Transverse colon (tissue), 4 donors: ENCODE results near the gene GALNT2.

Experiments used
- CTCF ChIP-seq, 5 experiments: fragments of 200-600 bp in 3 of 5; fragments of 450-650 bp in 2 of 5; sonication (generic) in 3 of 5; IDR thresholded peaks; 1 replicate in 2 of 5; 2 replicates in 3 of 5; pipeline ENCODE4 v1.5.1; 2016 to 2017; ENCODE audit warnings: antibody characterized with exemption in 5 of 5, inconsistent platforms in 3 of 5, mild to moderate bottlenecking in 2 of 5, moderate library complexity in 1 of 5
- EP300 ChIP-seq: sonication (generic); formaldehyde crosslinking; IDR thresholded peaks from one replicate; pipeline ENCODE4 v1.6.1; 2017; ENCODE audit warnings: antibody characterized with exemption, low read depth
- POLR2A ChIP-seq: fragments of 450-650 bp; IDR thresholded peaks from one replicate; pipeline ENCODE4 v1.6.1; 2016; ENCODE audit warnings: antibody characterized with exemption, mild to moderate bottlenecking, moderate library complexity
- POLR2AphosphoS5 ChIP-seq, 3 donors: sonication (generic); formaldehyde crosslinking; IDR thresholded peaks; one replicate each; pipeline ENCODE4 v1.6.1; 2016; ENCODE audit warnings: antibody characterized with exemption in 3 of 3

GRCh38 chr1:230137337-230137815, 70.3 kb downstream of the GALNT2 start:
- TF ChIP-seq CTCF (IDR thresholded peaks at IDR 0.05), result no peak
- TF ChIP-seq EP300, result no peak
- TF ChIP-seq POLR2AphosphoS5 (IDR thresholded peaks at IDR 0.05), result no peak
- no peak for TF ChIP-seq POLR2A
